ENCODE results near the gene HPS5. TPM values are rescaled to one million over a fixed set of nuclear protein-coding genes. Genes with fewer than 3 reads are reported as not detected.

The HPS5 gene
- total RNA-seq, 1 donor: 11.8 TPM

DNA sequence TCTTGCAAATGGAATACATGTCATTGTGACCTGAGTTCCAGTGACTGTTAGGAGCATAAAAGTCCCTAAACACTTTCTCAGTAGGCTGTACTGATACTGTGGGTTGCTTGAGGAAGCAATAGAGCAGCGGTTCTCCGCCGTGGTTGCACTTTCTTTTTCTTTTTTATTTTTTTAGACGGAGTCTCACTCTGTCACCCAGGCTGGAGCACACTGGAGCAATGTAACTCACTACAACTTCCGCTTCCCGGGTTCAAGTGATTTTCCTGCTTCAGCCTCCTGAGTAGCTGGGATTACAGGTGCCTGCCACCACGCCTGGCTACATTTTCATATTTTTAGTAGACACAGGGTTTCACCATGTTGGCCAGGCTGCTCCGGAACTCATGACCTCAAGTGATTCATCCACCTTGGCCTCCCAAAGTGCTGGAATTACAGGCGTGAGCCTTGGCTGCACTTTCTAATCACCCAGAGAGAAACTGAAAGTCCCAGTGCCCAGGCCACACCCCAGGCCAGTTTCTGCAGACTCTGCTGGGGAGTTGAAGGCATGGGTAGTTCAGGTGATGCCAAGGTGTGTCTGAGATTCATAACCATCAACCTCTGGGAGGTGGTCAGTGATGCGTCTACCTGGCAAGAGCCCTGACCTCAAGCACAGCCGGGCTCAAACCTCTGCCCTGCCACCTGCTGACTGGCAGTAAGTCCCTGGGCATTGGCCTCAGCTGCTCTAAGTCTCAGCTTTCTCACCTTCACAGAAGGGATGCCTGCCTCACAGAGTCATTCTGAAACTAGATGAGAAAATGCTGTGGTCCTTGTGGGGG lies 75.4 kb downstream of the HPS5 start:
- peak in 1 of 3 donors; percentile 3 for DNase-seq (ENCODE audit: low read depth in 2 of 3, low spot score in 2 of 3)

DNA sequence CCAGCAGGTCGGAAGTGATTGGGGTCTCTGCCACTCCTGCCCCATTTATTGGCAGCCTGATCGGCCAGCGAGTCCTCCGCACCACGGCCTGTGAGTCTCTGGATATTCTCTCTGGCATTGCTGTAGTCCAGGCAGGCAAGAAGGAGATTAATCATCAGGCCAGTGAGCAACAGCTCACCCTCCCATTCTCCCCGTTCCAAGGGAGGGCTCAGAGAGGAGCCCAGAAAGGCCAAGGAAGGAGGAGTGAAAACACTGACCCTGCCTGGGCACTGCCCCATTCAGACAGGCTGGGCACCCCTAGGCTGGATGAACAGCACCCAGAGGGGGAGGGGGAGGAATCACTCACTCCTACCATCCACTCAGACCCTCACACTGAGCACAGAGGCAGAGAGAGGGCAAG lies 76.5 kb downstream of the HPS5 start:
- DNase-seq (ENCODE audit: low read depth in 2 of 3, low spot score in 2 of 3): no peak

DNA sequence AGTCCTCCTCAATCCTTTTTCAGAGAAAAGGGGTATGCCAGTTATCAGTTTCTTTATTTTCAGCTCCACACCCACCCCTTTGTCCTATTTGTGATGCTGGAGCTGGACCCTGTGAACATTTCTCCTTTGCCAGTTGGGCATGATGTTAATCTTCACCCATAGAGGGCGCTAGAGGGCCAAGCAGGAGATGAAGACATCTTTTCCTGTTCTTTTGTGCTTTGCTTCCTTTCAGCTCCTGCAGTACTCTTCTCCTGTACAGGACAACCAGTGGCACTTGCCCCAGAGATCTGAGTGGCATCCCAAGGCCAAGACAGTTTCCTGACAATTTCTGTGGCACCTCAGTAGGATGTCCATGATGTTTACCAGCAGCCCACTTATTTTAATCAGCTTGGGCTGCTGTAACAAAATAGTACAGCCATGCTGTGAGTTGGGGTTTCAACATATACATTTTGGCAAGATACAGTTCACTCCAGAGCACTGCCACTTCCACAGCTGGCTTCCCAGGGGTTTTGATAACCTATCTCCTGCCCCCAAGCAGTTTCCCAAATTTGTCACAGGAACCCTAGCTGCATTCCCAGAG lies 78.1 kb downstream of the HPS5 start:
- DNase-seq (ENCODE audit: low read depth in 2 of 3, low spot score in 2 of 3): peak; percentile 37 to 68 (median 41)

DNA sequence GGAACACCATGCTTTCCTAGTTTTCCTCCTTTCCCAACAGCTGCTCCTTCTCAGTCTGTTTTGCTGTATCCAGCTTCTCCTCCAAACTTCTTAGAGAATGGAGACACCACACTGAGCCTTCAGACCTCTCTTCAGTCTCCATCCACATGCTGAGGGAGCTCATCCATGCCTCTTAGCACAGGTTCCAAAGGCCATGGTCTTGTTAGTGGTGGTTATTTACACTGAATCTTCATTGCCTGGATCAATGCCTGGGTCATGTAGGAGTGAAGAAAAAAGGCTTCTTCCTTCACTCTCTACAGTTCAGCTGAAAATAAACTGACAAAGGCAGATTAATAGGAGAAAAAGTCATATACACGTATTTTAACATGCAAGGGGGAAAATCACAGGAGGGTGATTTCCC lies 82.3 kb downstream of the HPS5 start:
- no peak for DNase-seq (ENCODE audit: low read depth in 2 of 3, low spot score in 2 of 3)

DNA sequence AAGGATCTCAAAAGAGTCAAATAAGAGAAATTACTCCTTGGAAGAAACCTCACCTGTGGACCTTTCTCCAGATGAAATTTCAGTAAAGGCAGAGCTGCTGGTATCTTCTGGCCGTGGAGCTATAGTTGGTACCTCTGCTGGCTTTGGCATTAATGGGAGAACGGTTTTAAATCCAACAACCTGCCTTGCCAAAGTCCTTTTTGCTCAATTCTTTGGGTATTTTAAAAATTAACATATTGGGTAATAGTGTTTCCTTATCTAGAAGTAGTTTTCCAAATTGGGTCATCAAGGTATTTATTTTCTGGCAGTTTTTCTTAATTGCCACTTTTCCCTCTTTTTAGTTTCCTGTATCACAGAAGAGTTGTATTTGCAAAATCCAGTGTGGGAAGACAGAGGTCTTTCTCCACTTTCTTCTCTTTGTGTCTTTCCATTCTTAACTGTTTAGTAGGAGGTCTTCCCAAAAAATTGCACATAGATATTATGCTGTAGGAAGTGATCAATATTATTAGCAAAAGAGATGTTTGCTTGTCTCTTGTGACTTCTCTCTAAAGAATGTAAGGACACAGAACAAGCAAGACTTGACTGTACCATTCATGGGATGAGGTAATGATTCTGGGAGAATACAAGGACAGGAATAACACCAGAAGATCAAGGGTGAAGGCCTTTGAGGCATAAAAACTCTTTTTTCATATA lies 85.1 kb downstream of the HPS5 start, which contains the start of gene SAA4:
Gene SAA4 (minus strand): TSS at position 139 of the 693 bp plus-strand sequence. CDS start 876 bp downstream, outside the sequence.
- no peak for DNase-seq (ENCODE audit: low read depth in 2 of 3, low spot score in 2 of 3)

DNA sequence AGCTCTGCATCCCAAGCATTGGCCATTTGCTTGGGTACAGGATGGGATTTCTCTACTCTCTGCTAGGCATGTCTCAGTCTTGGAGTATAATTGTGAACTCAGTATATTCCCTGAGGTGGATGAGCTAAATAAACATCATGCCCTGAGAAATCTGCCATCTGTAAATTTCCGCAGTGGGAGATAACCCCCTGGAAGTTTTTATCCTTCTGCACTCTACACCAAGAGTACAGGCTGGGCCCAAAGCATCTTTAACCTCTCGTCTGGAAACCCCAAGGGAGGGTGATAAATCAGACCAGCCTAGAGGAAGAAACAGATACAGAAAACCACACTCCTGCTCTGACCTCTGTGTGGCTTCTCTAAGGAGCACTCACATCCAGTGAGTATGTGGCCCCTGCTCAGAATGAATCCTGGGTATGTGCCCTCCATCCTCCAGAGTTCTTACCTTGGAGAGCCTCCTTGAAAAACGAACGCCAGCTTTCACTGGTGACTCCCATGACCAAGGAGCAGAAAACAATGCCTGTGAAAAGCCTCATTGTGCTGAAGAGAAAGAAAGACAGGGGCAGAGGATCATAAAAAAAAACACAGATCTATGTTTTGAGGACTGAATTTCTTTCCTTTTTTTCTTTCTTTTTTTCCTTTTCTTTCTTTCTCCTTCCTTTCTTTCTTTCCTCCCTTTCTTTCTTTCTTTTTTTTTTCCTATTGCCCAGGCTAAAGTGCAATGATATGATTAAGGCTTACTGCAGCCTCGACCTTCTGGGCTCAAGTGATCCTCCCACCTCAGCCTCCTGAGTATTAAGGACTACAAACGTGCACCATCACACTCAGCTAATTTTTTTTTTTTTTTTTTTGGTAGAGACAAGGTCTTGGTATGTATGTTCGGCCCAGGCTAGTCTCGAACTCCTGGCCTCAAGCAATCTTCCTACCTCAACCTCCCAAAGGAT lies 86.3 kb downstream of the HPS5 start:
- no peak for DNase-seq (ENCODE audit: low read depth in 2 of 3, low spot score in 2 of 3)

DNA sequence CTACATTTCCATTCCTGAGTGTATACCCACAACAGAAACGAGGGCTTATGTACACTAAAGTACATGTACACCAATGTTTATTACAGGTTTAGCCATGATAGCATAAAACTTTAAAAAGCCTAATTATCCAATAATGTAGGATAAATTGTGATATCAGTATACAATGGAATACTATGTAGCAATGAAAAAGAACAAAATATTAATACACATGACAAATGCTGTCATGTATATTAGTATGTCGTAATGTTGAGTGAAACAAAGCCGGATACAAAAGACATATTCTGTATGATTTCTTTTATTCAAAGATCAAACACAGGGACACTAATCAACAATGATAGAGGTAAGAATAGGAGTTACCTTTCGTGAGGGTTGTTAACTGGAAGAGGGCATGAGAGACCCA lies 88.0 kb downstream of the HPS5 start:
- DNase-seq (ENCODE audit: low read depth in 2 of 3, low spot score in 2 of 3): no peak

DNA sequence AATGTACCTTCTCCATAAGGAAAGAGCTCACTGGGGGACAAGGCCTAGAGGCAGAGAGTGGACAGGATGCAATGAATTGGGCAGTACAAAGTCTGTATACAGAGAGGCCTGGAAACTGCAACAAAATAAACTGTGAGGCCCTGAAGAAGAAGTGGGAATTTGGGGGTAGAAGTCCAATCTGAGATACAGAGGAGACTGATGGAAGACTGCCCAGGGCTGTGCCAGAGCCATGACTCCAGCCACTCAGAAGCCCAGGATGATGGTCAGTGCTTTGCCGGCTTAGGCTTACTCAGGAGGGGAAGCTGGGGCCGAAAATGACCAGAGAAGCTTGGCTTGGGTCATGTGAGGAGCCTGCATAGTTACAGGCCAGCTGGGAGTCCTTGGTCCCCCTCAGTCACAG lies 91.1 kb downstream of the HPS5 start:
- DNase-seq (ENCODE audit: low read depth in 2 of 3, low spot score in 2 of 3): no peak

DNA sequence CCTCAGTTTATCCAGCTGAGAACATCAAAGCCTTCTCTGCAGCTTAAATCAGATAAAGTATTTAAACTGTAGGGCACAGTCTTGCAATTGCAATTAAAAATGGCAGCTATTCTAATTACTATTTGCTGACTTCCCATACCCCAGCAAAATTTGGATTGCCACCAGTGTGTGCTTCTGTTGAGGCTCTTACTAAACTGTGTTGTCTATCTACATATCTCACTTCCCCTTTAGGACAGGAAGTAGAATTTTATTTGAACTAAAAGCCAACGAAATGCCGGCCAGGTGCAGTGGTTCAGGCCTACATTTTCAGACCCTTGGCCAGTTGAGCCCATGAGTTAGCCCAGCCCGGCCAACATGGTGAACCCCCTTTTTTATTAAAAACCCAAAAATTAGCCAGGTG lies 92.4 kb downstream of the HPS5 start:
- DNase-seq (ENCODE audit: low read depth in 2 of 3, low spot score in 2 of 3): no peak

Small RNA genes lying within 50 kb of the gene (small RNA-seq; reads per million reads assigned to genes)
- not detected for gene RNA5SP333
- not detected for gene RNA5SP334

Other genes with a start within 250 kb of the HPS5 start
- 9.7 TPM for gene SAAL1, start 216.1 kb downstream of the HPS5 start, total RNA-seq
- gene MRGPRX3, start 189.6 kb downstream of the HPS5 start, total RNA-seq: not detected
- gene MRGPRX4, start 149.3 kb downstream of the HPS5 start, total RNA-seq: not detected
- not detected for gene SAA4, start 85.3 kb downstream of the HPS5 start, total RNA-seq
- not detected for gene SAA2, start 73.5 kb downstream of the HPS5 start, total RNA-seq
- gene SAA1, start 55.9 kb downstream of the HPS5 start, total RNA-seq: not detected
- gene GTF2H1, start 427 bp upstream of the HPS5 start, total RNA-seq: 40.9 TPM
- gene LDHA, start 72.4 kb upstream of the HPS5 start, total RNA-seq: 177 TPM
- not detected for gene LDHC, start 90.2 kb upstream of the HPS5 start, total RNA-seq
- gene LDHAL6A, start 133.7 kb upstream of the HPS5 start, total RNA-seq: 0.54 TPM
- gene TSG101, start 204.8 kb upstream of the HPS5 start, total RNA-seq: 65.4 TPM